ENCODE data around the gene KRTAP24-1. TPM values are rescaled to one million over a fixed set of nuclear protein-coding genes. Genes with fewer than 3 reads are reported as not detected.

Gene KRTAP24-1
- total and polyA plus RNA-seq, 2 experiments from 2014 or later, result not detected

- H4K20me1 ChIP-seq (ENCODE audit: insufficient read depth), result no peaks in the 10 kb centered on the region
- no peaks in the 10 kb centered on the region for H3F3A ChIP-seq (ENCODE audit: insufficient read depth)
- TF ChIP-seq EZH2phosphoT487 (IDR thresholded peaks at IDR 0.05; ENCODE audit: insufficient read depth, low read depth) (no peak), EZH2 (IDR thresholded peaks at IDR 0.05; ENCODE audit: insufficient read depth, poor library complexity, severe bottlenecking) (no peak)
- H3K27ac ChIP-seq, result no peak overlapping the region
- no peaks in the 10 kb centered on the region for H3K79me2 ChIP-seq (ENCODE audit: insufficient read depth)
- no peak overlapping the region for H3K4me3 ChIP-seq
- DNase-seq, result no peak
- H3K4me1 ChIP-seq (ENCODE audit: insufficient read depth), result no peaks in the 10 kb centered on the region
- no peaks in the 10 kb centered on the region for H3K9me2 ChIP-seq (ENCODE audit: insufficient read depth)
- no peak overlapping the region for H3K4me2 ChIP-seq (ENCODE audit: unreplicated experiment)
- no peaks in the 10 kb centered on the region for H3K36me3 ChIP-seq (ENCODE audit: low read depth)
- H2AFZ ChIP-seq, result no peak overlapping the region
- no peaks in the 10 kb centered on the region for H3K27me3 ChIP-seq (replicated peaks; ENCODE audit: insufficient read depth)
- no peaks in the 10 kb centered on the region for H3K9me3 ChIP-seq (ENCODE audit: low read depth)
- H3K9ac ChIP-seq, result no peak overlapping the region
- in situ Hi-C loops (cut with MboI), result no loop called here
These were observed 37.7 kb downstream of the KRTAP24-1 start for GRCh38 chr21:30245061-30245460.

GRCh38 chr21:30243691-30244090 is 39.1 kb downstream of the KRTAP24-1 start:
- Histone ChIP-seq H3K36me3 (ENCODE audit: low read depth) (no peaks in the 10 kb centered on the region), H3K9me3 (ENCODE audit: low read depth) (no peaks in the 10 kb centered on the region), H3K4me1 (ENCODE audit: insufficient read depth) (no peaks in the 10 kb centered on the region), H3K27ac (no peak overlapping the region), H3K79me2 (ENCODE audit: insufficient read depth) (no peaks in the 10 kb centered on the region), H4K20me1 (ENCODE audit: insufficient read depth) (no peaks in the 10 kb centered on the region), H2AFZ (no peak overlapping the region), H3K9me2 (ENCODE audit: insufficient read depth) (no peaks in the 10 kb centered on the region), H3K9ac (no peak overlapping the region), H3K27me3 (replicated peaks; ENCODE audit: insufficient read depth) (no peaks in the 10 kb centered on the region), H3F3A (ENCODE audit: insufficient read depth) (no peaks in the 10 kb centered on the region), H3K4me2 (ENCODE audit: unreplicated experiment) (no peak overlapping the region), H3K4me3 (no peak overlapping the region)
- DNase-seq, result no peak
- TF ChIP-seq EZH2 (IDR thresholded peaks at IDR 0.05; ENCODE audit: insufficient read depth, poor library complexity, severe bottlenecking), result no peak
- TF ChIP-seq EZH2phosphoT487 (IDR thresholded peaks at IDR 0.05; ENCODE audit: insufficient read depth, low read depth), result no peak
- in situ Hi-C loops (cut with MboI), result no loop called here

GRCh38 chr21:30240661-30241060 is 42.1 kb downstream of the KRTAP24-1 start:
- H3K4me1 ChIP-seq (ENCODE audit: insufficient read depth), result no peaks in the 10 kb centered on the region

GRCh38 chr21:30238168-30238567 is 44.6 kb downstream of the KRTAP24-1 start:
- H3K9me3 ChIP-seq (ENCODE audit: low read depth), result no peaks in the 10 kb centered on the region
- H3K4me2 ChIP-seq (ENCODE audit: unreplicated experiment), result no peak overlapping the region
- H3K4me3 ChIP-seq, result no peak overlapping the region
- TF ChIP-seq EZH2 (IDR thresholded peaks at IDR 0.05; ENCODE audit: insufficient read depth, poor library complexity, severe bottlenecking) (no peak), EZH2phosphoT487 (IDR thresholded peaks at IDR 0.05; ENCODE audit: insufficient read depth, low read depth) (no peak)
- H3K4me1 ChIP-seq (ENCODE audit: insufficient read depth), result peaks cover 22% of the 10 kb centered on the region
- H3K9me2 ChIP-seq (ENCODE audit: insufficient read depth), result no peaks in the 10 kb centered on the region
- H3K27ac ChIP-seq, result no peak overlapping the region
- in situ Hi-C loops (cut with MboI), result no loop called here
- WGBS, 2 experiments (ENCODE audit: low coverage in 1 of 2, low lambda C conversion rate in 2 of 2, missing lambda C conversion rate in 2 of 2), result 80 to 93% methylated on average over 1 of the region's 1 CpG
- H4K20me1 ChIP-seq (ENCODE audit: insufficient read depth), result no peaks in the 10 kb centered on the region
- no peak for DNase-seq
- H2AFZ ChIP-seq, result no peak overlapping the region
- H3K27me3 ChIP-seq (replicated peaks; ENCODE audit: insufficient read depth), result no peaks in the 10 kb centered on the region
- no peaks in the 10 kb centered on the region for H3K36me3 ChIP-seq (ENCODE audit: low read depth)
- H3K9ac ChIP-seq, result no peak overlapping the region
- H3F3A ChIP-seq (ENCODE audit: insufficient read depth), result peaks cover 19% of the 10 kb centered on the region
- no peaks in the 10 kb centered on the region for H3K79me2 ChIP-seq (ENCODE audit: insufficient read depth)

More at GRCh38 chr21:30240661-30241060, 42.1 kb downstream of the KRTAP24-1 start:
- H3K27me3 ChIP-seq (replicated peaks; ENCODE audit: insufficient read depth), result no peaks in the 10 kb centered on the region
- no peaks in the 10 kb centered on the region for H3K9me3 ChIP-seq (ENCODE audit: low read depth)
- no peak overlapping the region for H3K4me2 ChIP-seq (ENCODE audit: unreplicated experiment)
- no peak overlapping the region for H2AFZ ChIP-seq
- TF ChIP-seq EZH2 (IDR thresholded peaks at IDR 0.05; ENCODE audit: insufficient read depth, poor library complexity, severe bottlenecking) (no peak), EZH2phosphoT487 (IDR thresholded peaks at IDR 0.05; ENCODE audit: insufficient read depth, low read depth) (no peak)
- no peak overlapping the region for H3K9ac ChIP-seq
- no peaks in the 10 kb centered on the region for H3K79me2 ChIP-seq (ENCODE audit: insufficient read depth)
- H3K27ac ChIP-seq, result no peak overlapping the region
- in situ Hi-C loops (cut with MboI), result no loop called here
- DNase-seq, result no peak
- no peaks in the 10 kb centered on the region for H3K36me3 ChIP-seq (ENCODE audit: low read depth)
- no peaks in the 10 kb centered on the region for H3K9me2 ChIP-seq (ENCODE audit: insufficient read depth)
- no peaks in the 10 kb centered on the region; the same call in 1 of the 2 replicates for H3F3A ChIP-seq (ENCODE audit: insufficient read depth)
- H3K4me3 ChIP-seq, result no peak overlapping the region
- no peaks in the 10 kb centered on the region for H4K20me1 ChIP-seq (ENCODE audit: insufficient read depth)
- 59 to 60% methylated on average over 3 of the region's 3 CpGs for WGBS, 2 experiments (ENCODE audit: low coverage in 1 of 2, low lambda C conversion rate in 2 of 2, missing lambda C conversion rate in 2 of 2)

- TF ChIP-seq EZH2 (IDR thresholded peaks at IDR 0.05; ENCODE audit: insufficient read depth, poor library complexity, severe bottlenecking) (no peak), EZH2phosphoT487 (IDR thresholded peaks at IDR 0.05; ENCODE audit: insufficient read depth, low read depth) (no peak)
- DNase-seq, result peak; percentile 86
- Histone ChIP-seq H3K36me3 (ENCODE audit: low read depth) (no peaks in the 10 kb centered on the region), H3K79me2 (ENCODE audit: insufficient read depth) (no peaks in the 10 kb centered on the region), H3K4me3 (no peak overlapping the region), H2AFZ (no peak overlapping the region), H3K27ac (no peak overlapping the region), H3F3A (ENCODE audit: insufficient read depth) (peaks cover 19% of the 10 kb centered on the region), H3K27me3 (replicated peaks; ENCODE audit: insufficient read depth) (no peaks in the 10 kb centered on the region), H3K9ac (no peak overlapping the region), H3K4me2 (ENCODE audit: unreplicated experiment) (peak overlapping the region; percentile 27), H3K9me2 (ENCODE audit: insufficient read depth) (no peaks in the 10 kb centered on the region), H3K4me1 (ENCODE audit: insufficient read depth) (peaks cover 23% of the 10 kb centered on the region), H3K9me3 (ENCODE audit: low read depth) (no peaks in the 10 kb centered on the region), H4K20me1 (ENCODE audit: insufficient read depth) (no peaks in the 10 kb centered on the region)
- WGBS, 2 experiments (ENCODE audit: low coverage in 1 of 2, low lambda C conversion rate in 2 of 2, missing lambda C conversion rate in 2 of 2), result 0% methylated on average over 2 of the region's 2 CpGs
- in situ Hi-C loops (cut with MboI), result no loop called here
These were observed 48.1 kb downstream of the KRTAP24-1 start for GRCh38 chr21:30234643-30235042.
